Thoracic aorta (tissue), 2 donors: ENCODE data around the gene ZNF211. TPM values are rescaled to one million over a fixed set of nuclear protein-coding genes. Genes with fewer than 3 reads are reported as not detected.

Source experiments
- ATAC-seq: fragments of 150-250 bp; one replicate; pipeline ENCODE4 v1.8.0; 2017; ENCODE audit warnings: low read depth; ENCODE audit not compliant: insufficient number of reproducible peaks, low FRiP score
- DNase-seq: peaks from one replicate; pipeline ENCODE4 v3.0.0-alpha.2; 2020; ENCODE audit warnings: low spot score
- H3K27ac ChIP-seq, 2 donors: fragments of 200-600 bp; sonication (generic); 1 replicate in 1 of 2; 2 replicates in 1 of 2; pipeline ENCODE4 v1.5.1; 2016; ENCODE audit warnings: mild to moderate bottlenecking in 2 of 2, moderate library complexity in 2 of 2
- H3K27me3 ChIP-seq: fragments of 200-600 bp; sonication (generic); replicated peaks from 2 replicates; pipeline ENCODE4 v1.6.0; 2016; ENCODE audit warnings: mild to moderate bottlenecking; ENCODE audit not compliant: insufficient read depth
- H3K36me3 ChIP-seq: fragments of 200-600 bp; sonication (generic); one replicate; pipeline ENCODE4 v1.5.1; 2016
- H3K4me1 ChIP-seq, 2 donors: fragments of 200-600 bp; sonication (generic); 1 replicate in 1 of 2; 2 replicates in 1 of 2; pipeline versions ENCODE4 v1.5.1 to v1.6.0; 2016; ENCODE audit warnings: low read depth in 2 of 2, mild to moderate bottlenecking in 1 of 2; ENCODE audit not compliant: control insufficient read depth in 1 of 2
- H3K4me3 ChIP-seq: fragments of 200-600 bp; sonication (generic); 2 replicates; pipeline ENCODE4 v1.5.1; 2016; ENCODE audit warnings: mild to moderate bottlenecking
- H3K9me3 ChIP-seq: fragments of 200-600 bp; sonication (generic); 2 replicates; pipeline ENCODE4 v1.5.1; 2016
- total RNA-seq, 2 donors: library from RNA; depleted of rRNA; stranded (reverse); fragments of >200 nt; gene quantifications; one replicate each; pipeline versions ENCODE4 v1.1.0 to v1.2.3, GENCODE V29; 2016
- TF ChIP-seq, protein P1 (sequence below): fragments of 200-600 bp; sonication (generic); IDR thresholded peaks from one replicate; pipeline ENCODE4 v1.5.1; 2019; ENCODE audit warnings: antibody characterized with exemption

The ZNF211 gene
- total RNA-seq, 2 donors from 2014 or later = 12.5 to 15.7 TPM

- DNase-seq = no peak
- peaks cover 80% of the 10 kb centered on the region for H3K36me3 ChIP-seq
- no peak for ATAC-seq
- H3K27me3 ChIP-seq = no peaks in the 10 kb centered on the region
- TF ChIP-seq, protein P1, sequence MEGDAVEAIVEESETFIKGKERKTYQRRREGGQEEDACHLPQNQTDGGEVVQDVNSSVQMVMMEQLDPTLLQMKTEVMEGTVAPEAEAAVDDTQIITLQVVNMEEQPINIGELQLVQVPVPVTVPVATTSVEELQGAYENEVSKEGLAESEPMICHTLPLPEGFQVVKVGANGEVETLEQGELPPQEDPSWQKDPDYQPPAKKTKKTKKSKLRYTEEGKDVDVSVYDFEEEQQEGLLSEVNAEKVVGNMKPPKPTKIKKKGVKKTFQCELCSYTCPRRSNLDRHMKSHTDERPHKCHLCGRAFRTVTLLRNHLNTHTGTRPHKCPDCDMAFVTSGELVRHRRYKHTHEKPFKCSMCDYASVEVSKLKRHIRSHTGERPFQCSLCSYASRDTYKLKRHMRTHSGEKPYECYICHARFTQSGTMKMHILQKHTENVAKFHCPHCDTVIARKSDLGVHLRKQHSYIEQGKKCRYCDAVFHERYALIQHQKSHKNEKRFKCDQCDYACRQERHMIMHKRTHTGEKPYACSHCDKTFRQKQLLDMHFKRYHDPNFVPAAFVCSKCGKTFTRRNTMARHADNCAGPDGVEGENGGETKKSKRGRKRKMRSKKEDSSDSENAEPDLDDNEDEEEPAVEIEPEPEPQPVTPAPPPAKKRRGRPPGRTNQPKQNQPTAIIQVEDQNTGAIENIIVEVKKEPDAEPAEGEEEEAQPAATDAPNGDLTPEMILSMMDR = no peak
- H3K4me1 ChIP-seq = no peaks in the 10 kb centered on the region
- peaks cover 100% of the 10 kb centered on the region for H3K9me3 ChIP-seq
- H3K27ac ChIP-seq = no peak overlapping the region
- peak overlapping the region; percentile 0 for H3K4me3 ChIP-seq
These were observed 12.2 kb upstream of the ZNF211 start for GRCh38 chr19:57620673-57621348.

DNA sequence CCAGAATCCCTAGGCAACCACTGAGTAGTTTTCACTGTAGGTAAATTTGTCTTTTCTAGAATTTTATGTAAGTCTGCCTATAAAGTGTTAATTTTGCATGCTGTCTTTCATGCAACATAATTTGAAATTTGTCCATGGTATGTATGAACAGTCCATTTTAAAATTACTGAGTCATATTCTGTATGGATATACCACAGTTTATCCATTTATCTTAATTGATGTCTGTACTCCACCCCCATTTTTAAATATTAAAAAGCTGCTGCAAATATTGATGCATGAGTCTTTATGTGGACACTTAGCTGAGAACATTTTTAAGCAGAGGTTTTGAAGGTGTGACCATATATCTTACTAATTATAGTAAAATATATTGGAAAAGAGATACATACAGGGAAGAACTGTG, 9.9 kb upstream of the ZNF211 start:
- ATAC-seq = no peak
- peaks cover 60% of the 10 kb centered on the region for H3K36me3 ChIP-seq

GRCh38 chr19:57633832-57634131, 814 bp downstream of the ZNF211 start:
- H3K4me1 ChIP-seq = peaks cover 0 to 7% of the 10 kb centered on the region in 2 donors
- peak overlapping the region; percentile 91 for H3K4me3 ChIP-seq
- DNase-seq (no peak), ATAC-seq (no peak)
- H3K36me3 ChIP-seq = peaks cover 19% of the 10 kb centered on the region
- TF ChIP-seq, protein P1 = no peak
- no peaks in the 10 kb centered on the region for H3K27me3 ChIP-seq
- peaks cover 38% of the 10 kb centered on the region for H3K9me3 ChIP-seq
- H3K27ac ChIP-seq = no peak overlapping the region

More for the DNA sequence above, 9.9 kb upstream of the ZNF211 start:
- TF ChIP-seq, protein P1 = no peak
- H3K4me3 ChIP-seq = no peak overlapping the region
- H3K27me3 ChIP-seq = no peaks in the 10 kb centered on the region
- H3K9me3 ChIP-seq = peaks cover 97% of the 10 kb centered on the region
- H3K27ac ChIP-seq = no peak overlapping the region
- DNase-seq = no peak
- H3K4me1 ChIP-seq = no peaks in the 10 kb centered on the region

DNA sequence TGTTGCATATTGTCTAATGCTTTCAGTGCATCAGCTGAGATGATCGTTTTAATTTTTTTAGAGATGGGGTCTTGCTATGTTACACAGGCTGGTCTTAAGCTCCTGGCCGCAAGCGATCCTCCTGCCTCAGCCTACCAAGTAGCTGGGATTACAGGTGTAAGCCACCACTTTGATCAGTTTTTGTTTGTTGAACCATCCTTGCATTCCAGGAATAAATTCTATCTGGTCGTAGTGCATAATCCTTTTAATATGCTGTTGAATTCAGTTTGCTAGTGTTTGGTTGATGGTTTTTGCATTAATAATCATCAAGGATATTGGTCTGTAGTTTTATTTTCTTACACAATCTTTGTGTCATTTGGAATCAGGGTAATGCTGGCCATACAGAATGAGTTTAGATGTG, 4.4 kb downstream of the ZNF211 start:
- DNase-seq (no peak), ATAC-seq (no peak)
- H3K4me3 ChIP-seq = no peak overlapping the region
- peaks cover 0 to 7% of the 10 kb centered on the region in 2 donors for H3K4me1 ChIP-seq
- no peak overlapping the region for H3K27ac ChIP-seq
- H3K27me3 ChIP-seq = no peaks in the 10 kb centered on the region
- H3K9me3 ChIP-seq = peaks cover 65% of the 10 kb centered on the region
- H3K36me3 ChIP-seq = peaks cover 49% of the 10 kb centered on the region
- TF ChIP-seq, protein P1 = no peak

DNA sequence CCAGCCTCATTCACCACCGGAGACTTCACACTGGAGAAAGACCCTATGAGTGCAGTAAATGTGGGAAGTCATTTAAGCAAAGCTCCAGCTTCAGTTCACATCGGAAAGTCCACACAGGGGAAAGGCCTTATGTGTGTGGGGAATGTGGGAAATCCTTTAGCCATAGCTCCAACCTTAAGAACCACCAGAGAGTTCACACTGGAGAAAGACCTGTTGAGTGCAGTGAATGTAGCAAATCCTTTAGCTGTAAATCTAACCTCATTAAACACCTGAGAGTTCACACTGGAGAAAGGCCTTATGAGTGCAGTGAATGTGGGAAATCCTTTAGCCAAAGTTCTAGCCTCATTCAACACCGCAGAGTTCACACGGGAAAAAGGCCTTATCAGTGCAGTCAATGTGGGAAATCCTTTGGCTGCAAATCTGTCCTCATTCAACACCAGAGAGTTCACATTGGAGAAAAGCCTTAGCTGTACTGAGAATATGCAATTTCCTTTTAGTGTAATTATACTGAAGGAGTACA, 8.8 kb downstream of the ZNF211 start:
- no peaks in the 10 kb centered on the region for H3K4me1 ChIP-seq
- TF ChIP-seq, protein P1 = no peak
- H3K27ac ChIP-seq = no peak overlapping the region
- H3K9me3 ChIP-seq = peaks cover 76% of the 10 kb centered on the region
- H3K36me3 ChIP-seq = peaks cover 41% of the 10 kb centered on the region
- no peak overlapping the region for H3K4me3 ChIP-seq
- no peak for DNase-seq
- no peak for ATAC-seq
- H3K27me3 ChIP-seq = no peaks in the 10 kb centered on the region
